SKM-1 treated with dmso at 0.1 percent for 144 hours (cell line): Measurements from ENCODE around the gene CTU2.

Experiments used
- DNase-seq: peaks from one replicate; lab custom pipeline; 2025; ENCODE audit not compliant: unreplicated experiment; lab: John Stamatoyannopoulos, UW

The CTU2 gene

DNA sequence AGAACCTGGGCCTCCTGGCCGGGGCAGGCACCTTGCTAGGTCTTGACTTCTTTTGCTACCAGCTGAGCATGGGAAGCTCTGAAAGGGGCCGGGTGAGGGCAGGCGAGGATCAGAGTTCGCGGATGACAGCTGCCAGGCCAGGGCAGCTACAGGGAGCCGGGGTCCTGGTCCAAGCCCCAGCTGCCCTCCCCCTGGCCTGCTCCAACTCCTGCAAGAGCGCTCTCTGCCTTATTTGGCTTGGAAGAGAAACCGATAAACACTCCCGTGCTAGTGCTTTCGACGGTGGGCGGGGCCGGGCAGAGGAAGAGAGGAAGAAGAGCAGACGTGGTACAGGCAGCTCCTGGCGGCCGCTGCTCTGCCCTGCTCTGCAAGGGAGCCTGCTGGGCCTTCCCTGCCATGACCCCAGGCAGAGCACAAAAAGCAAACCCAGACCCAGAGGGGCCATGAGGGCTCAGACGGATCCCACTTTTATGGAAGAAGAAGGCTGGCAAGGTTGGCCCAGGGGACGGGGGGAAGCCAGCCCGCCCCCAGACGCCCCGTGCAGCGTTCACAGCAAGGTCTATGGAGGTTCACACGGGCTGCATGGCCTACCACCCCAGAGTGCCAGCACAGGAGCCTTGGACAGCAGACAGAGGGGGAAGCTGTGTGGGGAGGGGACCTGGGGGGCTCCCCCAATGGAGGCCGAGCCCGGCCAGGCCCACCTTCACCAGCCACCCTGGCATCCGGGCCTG is 53.1 kb downstream of the CTU2 start:
- DNase-seq, result no peak

DNA sequence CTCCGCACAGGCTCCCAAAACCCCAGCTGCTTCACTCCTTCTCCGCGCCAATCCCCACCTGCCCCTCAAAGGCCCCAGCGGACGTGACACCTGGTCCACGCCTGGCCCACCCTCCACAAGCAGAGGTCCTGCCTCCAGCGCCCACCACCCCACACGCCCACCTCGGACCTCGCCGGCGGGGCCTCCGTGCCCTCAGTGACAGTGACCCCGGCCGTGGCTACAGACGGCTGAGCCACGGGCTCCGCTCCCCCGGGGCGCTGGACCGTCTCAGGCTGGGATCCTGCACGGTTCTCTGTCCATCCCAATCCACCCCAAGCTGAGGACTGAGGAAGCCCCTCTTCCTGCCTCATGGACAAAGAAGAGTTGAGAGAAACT is 53.7 kb downstream of the CTU2 start:
- DNase-seq, result no peak

DNA sequence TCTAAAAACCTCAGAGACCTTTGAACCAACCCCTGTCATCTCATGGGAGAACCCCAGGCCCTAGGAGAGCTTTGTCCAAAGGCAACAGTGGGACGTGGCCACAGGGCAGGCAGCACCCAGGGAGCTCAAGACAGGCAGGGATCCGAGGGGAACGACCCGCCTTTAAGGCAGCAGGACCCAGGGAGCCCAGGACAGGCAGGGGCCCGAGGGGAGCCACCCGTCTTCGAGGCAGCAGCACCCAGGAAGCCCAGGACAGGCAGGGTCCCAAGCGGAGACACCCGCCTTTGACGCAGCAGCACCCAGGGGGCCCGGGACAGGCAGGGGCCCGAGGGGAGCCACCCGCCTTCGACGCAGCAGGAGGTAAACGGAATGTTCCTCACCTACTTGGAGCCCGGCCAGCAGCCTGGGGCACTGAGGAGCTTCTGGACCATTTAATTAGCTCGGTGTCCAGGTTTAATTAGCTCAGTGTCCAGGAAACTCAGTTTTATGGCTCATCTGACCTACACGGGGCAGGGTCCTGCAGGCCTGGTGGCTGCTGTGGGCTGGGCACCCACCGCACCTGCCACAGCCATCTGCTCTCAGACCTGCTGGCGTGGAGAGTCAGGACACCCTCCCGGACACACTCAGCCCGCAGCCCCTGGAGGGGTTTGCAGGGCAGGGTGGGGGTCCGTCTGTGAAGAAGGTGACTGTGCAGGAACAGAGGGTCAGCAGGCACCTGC is 54.3 kb downstream of the CTU2 start:
- DNase-seq, result no peak

DNA sequence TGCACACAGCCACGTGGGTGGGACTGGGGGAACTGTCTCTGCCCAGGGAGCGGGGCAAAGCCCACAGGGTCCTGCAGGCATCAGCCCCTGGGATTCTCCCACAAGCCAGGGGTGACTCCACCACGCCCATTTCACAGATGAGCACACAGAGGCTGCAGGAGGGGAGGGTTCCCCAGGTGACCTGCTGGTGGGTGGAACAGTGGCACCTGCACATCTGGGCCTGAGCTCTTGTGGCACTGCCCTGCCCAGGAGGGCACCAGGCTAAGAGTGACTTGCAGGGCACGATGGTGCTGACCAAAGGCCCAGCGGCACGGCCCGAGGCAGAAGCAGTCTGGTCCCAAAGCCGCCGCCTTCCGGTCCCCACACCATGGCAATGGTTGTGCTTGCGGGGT is 54.8 kb downstream of the CTU2 start:
- DNase-seq, result no peak

DNA sequence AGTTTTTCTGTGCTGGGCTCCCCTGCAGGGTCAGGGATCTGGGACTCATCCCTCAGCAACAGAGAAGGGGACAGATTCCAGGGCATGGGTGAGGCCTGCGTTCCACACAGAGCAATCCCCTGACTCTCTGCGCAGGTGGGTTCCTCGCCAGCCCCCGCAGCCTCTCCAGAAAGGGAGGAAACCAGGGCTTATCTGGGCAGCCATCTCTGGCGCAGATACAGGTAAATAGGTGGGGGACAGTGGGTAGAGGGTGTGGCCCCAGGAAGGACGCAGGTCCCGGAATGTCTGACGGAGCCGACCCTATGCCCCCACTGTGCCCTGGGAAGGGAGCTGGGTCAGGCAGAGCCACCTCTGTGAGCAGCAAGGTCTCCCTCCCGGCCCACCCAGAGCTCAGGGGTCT is 55.5 kb downstream of the CTU2 start:
- no peak for DNase-seq

DNA sequence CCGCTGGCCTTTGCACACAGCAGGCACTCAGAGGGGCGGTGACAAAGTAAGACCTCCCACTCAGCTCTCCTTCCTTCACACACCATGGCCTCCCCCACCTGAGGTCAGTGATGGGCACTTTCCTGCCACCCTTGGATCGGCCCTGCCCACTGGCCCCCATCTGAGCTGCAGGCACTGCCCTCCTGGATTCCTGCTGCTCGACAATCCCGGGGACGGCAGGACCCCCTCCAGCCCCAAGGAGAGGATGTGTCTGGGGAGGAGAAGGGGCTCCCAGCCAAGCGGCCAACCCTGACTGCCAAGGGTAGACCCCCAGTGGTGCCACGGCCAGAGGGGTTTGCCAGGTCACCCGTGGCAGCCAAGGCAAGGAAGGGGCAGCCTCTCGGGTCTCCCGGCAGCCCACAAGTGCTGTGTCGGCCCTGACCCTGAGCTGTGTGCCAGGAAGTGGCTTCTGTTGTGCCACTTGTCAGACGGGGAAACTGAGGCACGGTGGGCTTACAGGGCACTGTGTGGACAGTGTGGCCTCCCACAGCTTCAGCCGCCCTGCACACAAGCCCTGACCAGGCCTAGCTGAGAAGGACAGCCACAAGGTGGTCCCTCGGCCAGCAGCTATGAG is 56.1 kb downstream of the CTU2 start:
- no peak for DNase-seq

DNA sequence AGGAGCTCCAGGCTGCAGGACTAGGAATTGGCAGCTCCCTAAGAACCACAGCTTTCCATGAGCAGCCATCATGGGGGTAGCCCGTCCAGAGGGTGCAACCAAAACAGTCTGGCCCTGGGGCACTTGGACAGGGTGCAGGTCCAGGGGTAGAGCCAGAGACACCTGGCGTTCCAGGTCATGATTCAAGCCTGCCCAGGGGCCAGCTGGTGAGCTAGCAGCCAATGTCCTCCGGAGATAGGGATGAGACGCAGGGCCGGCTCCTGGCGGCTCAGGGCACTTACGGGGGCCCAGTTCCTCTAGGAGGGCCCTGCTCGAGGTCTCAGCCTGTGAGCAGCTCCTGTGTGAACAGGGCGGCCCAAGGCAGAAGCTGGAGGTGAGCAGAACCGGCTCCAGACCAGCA is 56.6 kb downstream of the CTU2 start:
- DNase-seq, result no peak

DNA sequence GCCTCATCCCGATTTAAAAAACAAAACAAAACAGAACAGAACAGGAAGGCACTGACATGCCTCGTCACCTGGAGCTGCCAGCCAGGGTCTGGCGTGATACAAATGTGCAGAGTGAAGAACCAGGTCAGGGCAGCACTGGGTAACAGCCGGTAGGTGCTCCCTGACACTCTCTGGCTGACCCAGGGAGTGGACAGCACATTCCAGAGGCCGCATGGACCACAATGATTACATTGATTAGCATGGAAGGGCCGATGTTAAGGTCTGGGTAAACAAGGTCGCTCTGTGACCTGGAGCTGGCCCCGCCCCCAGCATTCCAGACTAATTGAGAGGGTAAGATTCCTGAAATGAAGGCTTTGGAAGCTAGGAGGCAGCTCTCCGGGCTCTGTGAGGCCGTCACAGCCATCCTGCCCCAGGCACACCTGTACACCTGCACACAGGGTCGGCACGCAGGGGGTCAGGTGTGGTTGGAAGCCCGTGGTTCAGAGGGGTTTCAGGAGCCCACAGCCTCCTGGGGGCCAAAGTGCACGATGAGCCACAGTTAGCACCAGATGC is 57.3 kb downstream of the CTU2 start:
- DNase-seq, result no peak

DNA sequence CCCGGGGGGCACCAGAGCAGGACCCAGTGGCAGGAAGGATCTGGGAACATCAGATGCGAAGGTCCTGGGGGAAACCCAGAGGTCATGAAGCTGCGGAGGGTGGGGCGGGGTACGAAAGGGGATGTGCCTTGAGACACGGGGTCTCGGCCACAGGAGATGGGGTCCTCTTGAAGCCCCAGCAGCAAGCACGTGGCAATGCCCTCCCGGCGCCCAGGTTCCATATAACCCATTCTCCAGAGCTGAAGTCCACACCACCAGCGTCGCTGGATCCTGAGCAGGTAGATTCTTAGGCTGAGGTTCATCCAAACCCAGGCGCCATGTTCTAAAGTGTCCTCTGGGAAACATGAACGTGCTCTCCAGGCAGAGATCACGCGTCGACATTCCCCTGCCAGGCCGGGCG is 57.8 kb downstream of the CTU2 start:
- DNase-seq, result no peak

DNA sequence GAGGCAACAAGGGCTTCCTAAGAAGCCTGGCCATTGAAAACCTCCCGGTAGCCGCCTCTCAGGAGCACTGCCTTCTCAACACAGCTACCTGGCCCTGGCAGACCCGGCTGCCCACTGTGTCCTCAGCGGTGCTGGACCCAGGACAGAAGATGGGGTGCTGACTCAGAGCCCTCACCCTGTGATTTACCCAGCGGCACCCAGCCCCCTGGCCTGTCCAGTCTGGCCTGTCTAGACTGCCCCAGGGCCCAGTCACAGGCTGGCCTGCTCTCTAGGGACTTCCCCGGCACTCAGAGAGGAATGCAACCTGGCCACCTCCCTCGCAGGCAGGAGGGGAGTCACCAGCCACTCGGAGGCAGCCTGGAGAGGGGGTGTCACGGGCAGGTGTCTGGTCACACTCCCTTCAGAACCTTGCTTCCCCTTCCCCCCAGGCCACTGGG is 58.6 kb downstream of the CTU2 start:
- DNase-seq, result no peak
